Activated T-cell treated with anti-CD3 and anti-CD28 coated beads, Interleukin-2, amount 50 U/mL, for 72 hours (primary cell): ENCODE results near the gene UCK2. TPM values are rescaled to one million over a fixed set of nuclear protein-coding genes. Genes with fewer than 3 reads are reported as not detected.

Source experiments
- ATAC-seq, 2 donors: fragments of 150-1000 bp; cut with Tn5 transposase; replicated peaks in 1 of 2; 2 replicates each; pipeline ENCODE4 v1.10.0; 2021; ENCODE audit warnings: moderate library complexity in 2 of 2, mild to moderate bottlenecking in 1 of 2
- DNase-seq, 2 donors: peaks; one replicate each; pipeline ENCODE4 v3.0.0; 2021 to 2022; ENCODE audit warnings: mixed read lengths in 1 of 2
- H3K27ac Mint-ChIP-seq: one replicate; pipeline ENCODE4 v1.8.0; 2022; ENCODE audit warnings: mild to moderate bottlenecking, moderate library complexity, mixed read lengths
- H3K27me3 Mint-ChIP-seq: one replicate; pipeline ENCODE4 v1.8.0; 2022; ENCODE audit warnings: low read depth, mixed read lengths
- H3K36me3 Mint-ChIP-seq, 2 donors: one replicate each; pipeline ENCODE4 v1.8.0; 2022; ENCODE audit warnings: mixed read lengths in 2 of 2, mild to moderate bottlenecking in 1 of 2; ENCODE audit not compliant: insufficient read depth in 2 of 2
- H3K4me1 Mint-ChIP-seq: one replicate; pipeline ENCODE4 v1.8.0; 2022; ENCODE audit warnings: low read depth, mixed read lengths
- H3K4me3 Mint-ChIP-seq, 2 donors: one replicate each; pipeline ENCODE4 v1.8.0; 2022; ENCODE audit warnings: mild to moderate bottlenecking in 2 of 2, mixed read lengths in 2 of 2, moderate library complexity in 2 of 2
- H3K9me3 Mint-ChIP-seq, 2 donors: one replicate each; pipeline ENCODE4 v1.8.0; 2022; ENCODE audit warnings: mixed read lengths in 2 of 2
- total RNA-seq, 2 donors: library from RNA; stranded (reverse); gene quantifications; one replicate each; pipeline ENCODE4 v1.2.3, GENCODE V29; 2022

The UCK2 gene
- total RNA-seq, 2 donors from 2014 or later, result 39.8 to 47.3 TPM

DNA sequence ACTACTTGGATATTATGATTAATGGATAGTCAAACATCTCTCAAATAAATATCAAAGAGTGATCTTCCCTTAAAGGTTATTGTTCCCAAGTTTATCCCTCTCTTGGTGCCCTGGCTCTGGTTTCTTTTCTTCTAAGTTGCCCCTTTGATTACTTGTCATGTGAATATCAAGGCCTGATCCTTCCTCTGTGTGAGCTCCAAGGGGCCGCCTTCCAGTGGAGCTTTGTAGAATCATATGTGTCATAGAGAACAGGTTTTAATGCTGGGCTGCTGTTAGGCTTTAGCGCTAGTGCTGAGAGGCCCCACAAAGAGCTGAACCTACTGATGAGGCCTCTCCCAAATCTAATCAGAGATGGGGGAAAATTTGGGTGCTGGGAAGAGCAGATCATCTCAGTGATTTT, 25.5 kb downstream of the UCK2 start:
- no peaks in the 10 kb centered on the region for H3K36me3 Mint-ChIP-seq
- no peaks in the 10 kb centered on the region for H3K27me3 Mint-ChIP-seq
- peaks cover 52% of the 10 kb centered on the region for H3K4me1 Mint-ChIP-seq
- DNase-seq, result no peak
- H3K4me3 Mint-ChIP-seq, result no peak overlapping the region
- no peak for ATAC-seq
- H3K9me3 Mint-ChIP-seq, result no peaks in the 10 kb centered on the region
- H3K27ac Mint-ChIP-seq, result no peak overlapping the region

DNA sequence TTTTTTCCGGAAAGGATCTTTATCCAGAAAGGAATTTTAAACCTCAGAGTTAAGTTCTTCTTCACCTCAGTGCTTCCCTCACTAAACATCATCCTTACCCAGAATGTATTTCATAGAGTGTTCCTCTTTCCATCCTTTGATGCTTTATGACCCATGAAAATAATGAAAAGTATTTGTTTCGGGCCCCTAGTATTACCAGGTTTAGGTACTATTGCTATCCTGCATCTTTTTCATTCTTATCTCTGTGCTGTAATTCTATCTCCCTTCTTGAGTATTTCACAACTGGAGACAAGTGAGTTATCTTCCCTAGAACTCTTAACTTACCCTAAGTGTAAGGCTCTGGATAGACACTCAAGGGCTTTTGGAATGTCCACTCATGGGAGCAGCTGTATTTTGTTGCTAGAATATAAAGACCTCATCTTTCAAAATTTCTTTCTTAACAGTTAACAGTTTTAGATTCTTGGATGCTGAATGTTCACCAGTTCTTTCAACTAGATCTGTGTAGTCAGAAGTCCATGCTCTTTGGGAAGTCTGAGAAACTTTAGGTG, 26.2 kb downstream of the UCK2 start:
- no peak for ATAC-seq
- peaks cover 51% of the 10 kb centered on the region for H3K4me1 Mint-ChIP-seq
- H3K27ac Mint-ChIP-seq, result no peak overlapping the region
- no peaks in the 10 kb centered on the region for H3K27me3 Mint-ChIP-seq
- no peaks in the 10 kb centered on the region for H3K9me3 Mint-ChIP-seq
- no peaks in the 10 kb centered on the region for H3K36me3 Mint-ChIP-seq
- no peak overlapping the region for H3K4me3 Mint-ChIP-seq
- DNase-seq, result no peak

DNA sequence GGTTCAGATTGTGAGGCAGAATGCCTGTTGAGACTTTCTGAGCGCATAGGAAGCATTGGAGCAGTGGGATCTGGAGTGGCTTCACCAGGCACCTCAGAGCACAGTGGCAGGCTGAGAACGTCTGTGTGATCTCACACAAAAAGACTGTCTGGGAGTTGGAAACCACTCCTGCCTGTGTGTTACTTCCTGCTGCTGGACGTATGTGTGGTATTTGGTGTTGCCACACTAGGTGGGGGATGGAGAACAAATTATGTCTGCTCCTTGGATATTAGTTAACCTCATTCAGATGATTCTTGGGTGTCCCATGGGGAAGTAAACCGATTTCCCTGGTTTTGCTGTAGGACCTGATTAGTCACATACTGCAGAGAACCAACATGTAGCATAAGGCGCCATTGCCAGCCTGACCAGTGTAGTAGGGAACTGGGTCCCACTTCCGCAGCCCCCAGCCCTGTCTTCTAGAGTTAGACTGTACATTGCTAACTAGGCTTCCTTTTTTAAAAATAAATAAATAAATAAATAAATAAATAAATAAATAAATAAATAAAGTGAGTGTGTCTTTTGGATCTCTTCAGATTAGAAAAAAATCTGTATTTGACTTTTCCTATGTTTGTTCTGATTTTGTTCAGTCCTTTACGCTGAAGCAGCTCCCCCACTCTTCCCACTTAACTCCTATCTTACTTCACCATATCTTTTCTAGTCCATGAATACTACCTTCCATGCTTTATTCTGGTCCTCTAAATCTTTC, 26.9 kb downstream of the UCK2 start:
- H3K4me3 Mint-ChIP-seq, result no peak overlapping the region
- ATAC-seq (no peak), DNase-seq (no peak)
- no peaks in the 10 kb centered on the region for H3K9me3 Mint-ChIP-seq
- no peak overlapping the region for H3K27ac Mint-ChIP-seq
- H3K27me3 Mint-ChIP-seq, result no peaks in the 10 kb centered on the region
- H3K36me3 Mint-ChIP-seq, result no peaks in the 10 kb centered on the region
- H3K4me1 Mint-ChIP-seq, result peaks cover 49% of the 10 kb centered on the region

- H3K36me3 Mint-ChIP-seq, result peaks cover 0 to 1% of the 10 kb centered on the region in 2 donors
- no peaks in the 10 kb centered on the region for H3K27me3 Mint-ChIP-seq
- H3K9me3 Mint-ChIP-seq, result no peaks in the 10 kb centered on the region
- no peak overlapping the region for H3K4me3 Mint-ChIP-seq
- no peak overlapping the region for H3K27ac Mint-ChIP-seq
- ATAC-seq (no peak), DNase-seq (no peak)
- peaks cover 42% of the 10 kb centered on the region for H3K4me1 Mint-ChIP-seq
These were observed 27.8 kb downstream of the UCK2 start for GRCh38 chr1:165855010-165855838.

GRCh38 chr1:165856021-165856420, 28.6 kb downstream of the UCK2 start:
- peaks cover 36% of the 10 kb centered on the region for H3K4me1 Mint-ChIP-seq
- peaks cover 0 to 4% of the 10 kb centered on the region in 2 donors for H3K36me3 Mint-ChIP-seq
- H3K27me3 Mint-ChIP-seq, result no peaks in the 10 kb centered on the region
- no peak overlapping the region for H3K4me3 Mint-ChIP-seq
- H3K9me3 Mint-ChIP-seq, result no peaks in the 10 kb centered on the region
- no peak overlapping the region for H3K27ac Mint-ChIP-seq
- DNase-seq (no peak), ATAC-seq (no peak)

DNA sequence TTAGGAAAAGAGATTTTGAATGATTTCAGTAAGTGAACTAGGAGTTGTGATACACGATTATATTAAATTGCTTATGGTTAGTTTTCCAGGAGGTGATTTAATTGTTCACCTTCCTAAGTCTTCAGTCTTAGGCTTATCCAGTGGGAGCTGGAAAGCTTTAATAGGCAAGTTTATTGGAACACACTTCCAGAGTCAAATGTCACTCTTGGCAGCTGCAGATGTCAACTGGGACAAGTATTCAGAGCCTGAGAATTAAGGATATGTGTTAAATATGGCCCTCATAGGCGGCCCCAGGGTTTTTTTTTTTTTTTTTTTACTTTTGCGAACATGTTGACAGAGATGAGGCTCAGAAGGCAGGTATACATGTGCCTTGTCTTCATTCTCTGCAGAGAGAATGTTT, 29.2 kb downstream of the UCK2 start:
- no peak for ATAC-seq
- DNase-seq, result no peak
- peaks cover 30% of the 10 kb centered on the region for H3K4me1 Mint-ChIP-seq
- H3K9me3 Mint-ChIP-seq, result no peaks in the 10 kb centered on the region
- peaks cover 0 to 4% of the 10 kb centered on the region in 2 donors for H3K36me3 Mint-ChIP-seq
- no peak overlapping the region for H3K4me3 Mint-ChIP-seq
- no peaks in the 10 kb centered on the region for H3K27me3 Mint-ChIP-seq
- H3K27ac Mint-ChIP-seq, result no peak overlapping the region

DNA sequence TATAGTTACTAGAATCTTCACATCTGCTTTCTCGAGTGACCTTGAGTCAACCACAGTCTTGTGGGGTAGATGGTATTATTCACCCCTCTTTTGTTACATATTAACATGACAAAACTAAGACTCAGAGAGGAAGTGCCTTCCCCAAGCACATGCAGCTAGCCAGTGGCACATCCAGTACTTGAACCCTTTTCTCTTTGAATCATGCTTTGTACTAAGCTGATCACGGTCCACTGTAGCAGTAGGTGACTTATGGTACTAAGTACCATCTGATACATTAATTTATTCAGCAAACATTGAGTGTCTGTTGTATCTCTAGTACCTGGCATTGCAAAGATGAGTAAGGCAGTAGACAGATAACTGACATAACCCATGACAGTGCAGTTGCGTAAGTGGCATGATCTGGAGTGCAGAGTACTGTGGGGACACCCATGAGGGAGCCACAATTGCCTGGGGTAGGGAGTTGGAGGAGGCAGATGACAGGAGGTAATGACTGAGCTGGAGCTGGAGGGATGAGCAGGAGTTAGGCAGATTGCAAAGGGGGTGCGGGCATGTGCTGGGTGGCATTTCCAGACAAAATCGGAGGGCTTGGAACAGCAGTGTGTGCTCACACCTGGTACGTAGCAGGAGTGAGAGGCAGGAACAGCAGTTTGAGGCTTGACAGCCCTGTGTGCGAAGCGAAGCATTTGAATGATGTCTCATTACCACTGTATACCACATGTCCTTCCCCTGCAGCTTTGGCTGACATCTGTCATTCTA, 29.8 kb downstream of the UCK2 start:
- ATAC-seq, result peak in 1 of 2 donors; percentile 52
- H3K4me1 Mint-ChIP-seq, result peaks cover 25% of the 10 kb centered on the region
- no peak overlapping the region for H3K4me3 Mint-ChIP-seq
- no peaks in the 10 kb centered on the region for H3K9me3 Mint-ChIP-seq
- H3K36me3 Mint-ChIP-seq, result peaks cover 1 to 4% of the 10 kb centered on the region in 2 donors
- H3K27ac Mint-ChIP-seq, result no peak overlapping the region
- no peaks in the 10 kb centered on the region for H3K27me3 Mint-ChIP-seq
- no peak for DNase-seq

- H3K4me3 Mint-ChIP-seq, result no peak overlapping the region
- peaks cover 24% of the 10 kb centered on the region for H3K4me1 Mint-ChIP-seq
- H3K9me3 Mint-ChIP-seq, result no peaks in the 10 kb centered on the region
These were observed 31.0 kb downstream of the UCK2 start for GRCh38 chr1:165858364-165858823.

GRCh38 chr1:165858967-165859845, 31.8 kb downstream of the UCK2 start:
- H3K27ac Mint-ChIP-seq, result no peak overlapping the region
- no peaks in the 10 kb centered on the region for H3K27me3 Mint-ChIP-seq
- H3K9me3 Mint-ChIP-seq, result no peaks in the 10 kb centered on the region
- DNase-seq, result no peak
- no peak for ATAC-seq
- peaks cover 1 to 4% of the 10 kb centered on the region in 2 donors for H3K36me3 Mint-ChIP-seq
- no peak overlapping the region for H3K4me3 Mint-ChIP-seq
- peaks cover 24% of the 10 kb centered on the region for H3K4me1 Mint-ChIP-seq

More at GRCh38 chr1:165858364-165858823, 31.0 kb downstream of the UCK2 start:
- DNase-seq (no peak), ATAC-seq (no peak)
- Mint-ChIP-seq H3K27me3 (no peaks in the 10 kb centered on the region), H3K36me3 (peaks cover 1 to 4% of the 10 kb centered on the region in 2 donors), H3K27ac (no peak overlapping the region)

DNA sequence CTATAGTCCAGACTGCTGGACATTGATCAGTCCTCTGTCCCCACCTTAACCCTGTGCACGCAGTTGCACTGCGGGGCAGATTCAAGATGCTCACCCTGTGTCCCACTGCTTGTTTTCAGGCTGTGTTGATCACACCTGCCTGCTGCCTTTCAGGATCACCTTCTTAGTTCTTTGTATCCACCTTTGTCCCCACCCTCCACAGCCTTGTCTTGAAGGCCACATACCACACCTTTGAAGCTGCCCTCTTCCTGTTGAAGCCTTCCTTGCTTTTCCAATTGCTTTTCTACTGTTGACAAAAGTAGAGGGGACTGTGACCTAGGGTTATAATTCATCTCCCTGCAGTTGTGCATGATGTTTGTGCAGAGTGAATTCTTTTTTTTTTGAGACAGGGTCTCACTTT, 32.7 kb downstream of the UCK2 start:
- H3K27me3 Mint-ChIP-seq, result no peaks in the 10 kb centered on the region
- H3K36me3 Mint-ChIP-seq, result peaks cover 1 to 4% of the 10 kb centered on the region in 2 donors
- peaks cover 24% of the 10 kb centered on the region for H3K4me1 Mint-ChIP-seq
- no peak for ATAC-seq
- H3K4me3 Mint-ChIP-seq, result no peak overlapping the region
- H3K27ac Mint-ChIP-seq, result no peak overlapping the region
- H3K9me3 Mint-ChIP-seq, result no peaks in the 10 kb centered on the region
- DNase-seq, result no peak

DNA sequence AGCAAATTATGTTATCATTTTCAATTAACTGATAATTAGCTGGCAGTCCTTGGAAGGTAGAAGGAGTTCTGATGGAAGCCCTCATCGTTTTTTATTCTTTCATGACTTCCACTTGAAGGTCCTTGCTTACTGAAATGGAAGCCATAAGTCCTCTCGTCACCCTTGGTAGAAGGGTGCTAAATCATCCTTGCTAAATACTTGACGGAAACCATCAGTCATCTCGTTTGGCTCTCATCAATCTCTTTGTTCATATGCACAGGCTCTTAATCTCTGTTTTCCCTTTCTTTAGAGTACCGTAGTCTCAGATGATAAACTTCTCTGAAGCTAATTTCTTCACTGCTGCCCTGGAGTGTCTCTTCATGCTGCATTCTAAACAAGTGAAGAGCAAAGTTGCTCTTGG, 34.5 kb downstream of the UCK2 start:
- ATAC-seq, result no peak
- Mint-ChIP-seq H3K4me3 (no peak overlapping the region), H3K9me3 (no peaks in the 10 kb centered on the region), H3K27ac (no peak overlapping the region), H3K36me3 (peaks cover 1 to 4% of the 10 kb centered on the region in 2 donors), H3K27me3 (no peaks in the 10 kb centered on the region), H3K4me1 (peaks cover 32% of the 10 kb centered on the region)
- no peak for DNase-seq

GRCh38 chr1:165862448-165862847, 35.0 kb downstream of the UCK2 start:
- Mint-ChIP-seq H3K4me3 (no peak overlapping the region), H3K27me3 (no peaks in the 10 kb centered on the region), H3K4me1 (peaks cover 27% of the 10 kb centered on the region), H3K27ac (no peak overlapping the region), H3K36me3 (peaks cover 1 to 4% of the 10 kb centered on the region in 2 donors), H3K9me3 (no peaks in the 10 kb centered on the region)
- DNase-seq (no peak), ATAC-seq (no peak)
